ENCODE results near the gene ACMSD.

DNA sequence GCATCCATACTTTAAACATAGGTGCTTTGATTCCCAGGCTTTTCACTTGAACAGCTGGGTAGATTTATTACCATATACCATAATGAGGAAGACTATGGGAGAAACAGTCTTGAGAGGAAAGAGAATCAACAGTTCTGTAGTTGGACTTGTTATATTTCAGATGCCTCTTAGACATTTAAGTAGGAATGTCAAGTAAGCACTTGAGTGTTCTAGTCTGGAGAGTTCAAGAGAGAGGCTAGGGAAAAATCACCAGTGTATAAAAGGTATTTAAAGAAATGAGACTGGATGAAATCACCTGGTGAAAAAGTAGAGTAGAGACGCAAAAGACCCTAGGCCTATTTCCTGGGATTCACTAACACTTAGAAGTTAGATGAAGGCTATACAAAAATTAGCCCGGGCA is 66.8 kb downstream of the ACMSD start:
- no peak for TF ChIP-seq ATF1 (CRISPR knock-in tag; IDR thresholded peaks at IDR 0.05)
- TF ChIP-seq, protein P1, sequence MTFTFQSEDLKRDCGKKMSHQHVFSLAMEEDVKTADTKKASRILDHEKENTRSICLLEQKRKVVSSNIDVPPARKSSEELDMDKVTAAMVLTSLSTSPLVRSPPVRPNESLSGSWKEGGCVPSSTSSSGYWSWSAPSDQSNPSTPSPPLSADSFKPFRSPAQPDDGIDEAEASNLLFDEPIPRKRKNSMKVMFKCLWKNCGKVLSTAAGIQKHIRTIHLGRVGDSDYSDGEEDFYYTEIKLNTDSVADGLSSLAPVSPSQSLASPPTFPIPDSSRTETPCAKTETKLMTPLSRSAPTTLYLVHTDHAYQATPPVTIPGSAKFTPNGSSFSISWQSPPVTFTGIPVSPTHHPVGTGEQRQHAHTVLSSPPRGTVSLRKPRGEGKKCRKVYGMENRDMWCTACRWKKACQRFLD (CRISPR knock-in tag; IDR thresholded peaks at IDR 0.05; ENCODE audit: borderline replicate concordance): no peak
- TF ChIP-seq, protein P2, sequence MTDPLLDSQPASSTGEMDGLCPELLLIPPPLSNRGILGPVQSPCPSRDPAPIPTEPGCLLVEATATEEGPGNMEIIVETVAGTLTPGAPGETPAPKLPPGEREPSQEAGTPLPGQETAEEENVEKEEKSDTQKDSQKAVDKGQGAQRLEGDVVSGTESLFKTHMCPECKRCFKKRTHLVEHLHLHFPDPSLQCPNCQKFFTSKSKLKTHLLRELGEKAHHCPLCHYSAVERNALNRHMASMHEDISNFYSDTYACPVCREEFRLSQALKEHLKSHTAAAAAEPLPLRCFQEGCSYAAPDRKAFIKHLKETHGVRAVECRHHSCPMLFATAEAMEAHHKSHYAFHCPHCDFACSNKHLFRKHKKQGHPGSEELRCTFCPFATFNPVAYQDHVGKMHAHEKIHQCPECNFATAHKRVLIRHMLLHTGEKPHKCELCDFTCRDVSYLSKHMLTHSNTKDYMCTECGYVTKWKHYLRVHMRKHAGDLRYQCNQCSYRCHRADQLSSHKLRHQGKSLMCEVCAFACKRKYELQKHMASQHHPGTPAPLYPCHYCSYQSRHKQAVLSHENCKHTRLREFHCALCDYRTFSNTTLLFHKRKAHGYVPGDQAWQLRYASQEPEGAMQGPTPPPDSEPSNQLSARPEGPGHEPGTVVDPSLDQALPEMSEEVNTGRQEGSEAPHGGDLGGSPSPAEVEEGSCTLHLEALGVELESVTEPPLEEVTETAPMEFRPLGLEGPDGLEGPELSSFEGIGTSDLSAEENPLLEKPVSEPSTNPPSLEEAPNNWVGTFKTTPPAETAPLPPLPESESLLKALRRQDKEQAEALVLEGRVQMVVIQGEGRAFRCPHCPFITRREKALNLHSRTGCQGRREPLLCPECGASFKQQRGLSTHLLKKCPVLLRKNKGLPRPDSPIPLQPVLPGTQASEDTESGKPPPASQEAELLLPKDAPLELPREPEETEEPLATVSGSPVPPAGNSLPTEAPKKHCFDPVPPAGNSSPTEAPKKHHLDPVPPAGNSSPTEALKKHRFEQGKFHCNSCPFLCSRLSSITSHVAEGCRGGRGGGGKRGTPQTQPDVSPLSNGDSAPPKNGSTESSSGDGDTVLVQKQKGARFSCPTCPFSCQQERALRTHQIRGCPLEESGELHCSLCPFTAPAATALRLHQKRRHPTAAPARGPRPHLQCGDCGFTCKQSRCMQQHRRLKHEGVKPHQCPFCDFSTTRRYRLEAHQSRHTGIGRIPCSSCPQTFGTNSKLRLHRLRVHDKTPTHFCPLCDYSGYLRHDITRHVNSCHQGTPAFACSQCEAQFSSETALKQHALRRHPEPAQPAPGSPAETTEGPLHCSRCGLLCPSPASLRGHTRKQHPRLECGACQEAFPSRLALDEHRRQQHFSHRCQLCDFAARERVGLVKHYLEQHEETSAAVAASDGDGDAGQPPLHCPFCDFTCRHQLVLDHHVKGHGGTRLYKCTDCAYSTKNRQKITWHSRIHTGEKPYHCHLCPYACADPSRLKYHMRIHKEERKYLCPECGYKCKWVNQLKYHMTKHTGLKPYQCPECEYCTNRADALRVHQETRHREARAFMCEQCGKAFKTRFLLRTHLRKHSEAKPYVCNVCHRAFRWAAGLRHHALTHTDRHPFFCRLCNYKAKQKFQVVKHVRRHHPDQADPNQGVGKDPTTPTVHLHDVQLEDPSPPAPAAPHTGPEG (CRISPR knock-in tag; IDR thresholded peaks at IDR 0.05): no peak
- TF ChIP-seq CBX2 (IDR thresholded peaks at IDR 0.05; ENCODE audit: low read depth, low read length): no peak
- no peak for TF ChIP-seq CBX2 (CRISPR knock-in tag; IDR thresholded peaks at IDR 0.05; ENCODE audit: low read depth)
- no peak for TF ChIP-seq CBX5 (CRISPR knock-in tag; IDR thresholded peaks at IDR 0.05; ENCODE audit: borderline replicate concordance)
- no peak for TF ChIP-seq NR2F1 (CRISPR knock-in tag; IDR thresholded peaks at IDR 0.05)
- no peak for TF ChIP-seq ZSCAN20 (CRISPR knock-in tag; IDR thresholded peaks at IDR 0.05; ENCODE audit: borderline replicate concordance)
- TF ChIP-seq KDM3A (CRISPR knock-in tag; IDR thresholded peaks at IDR 0.05; ENCODE audit: low read depth): no peak
- no peak for TF ChIP-seq POGZ (CRISPR knock-in tag; IDR thresholded peaks at IDR 0.05)
- TF ChIP-seq ZNF138 (CRISPR knock-in tag; IDR thresholded peaks at IDR 0.05; ENCODE audit: low read depth): no peak
- TF ChIP-seq, protein P3, sequence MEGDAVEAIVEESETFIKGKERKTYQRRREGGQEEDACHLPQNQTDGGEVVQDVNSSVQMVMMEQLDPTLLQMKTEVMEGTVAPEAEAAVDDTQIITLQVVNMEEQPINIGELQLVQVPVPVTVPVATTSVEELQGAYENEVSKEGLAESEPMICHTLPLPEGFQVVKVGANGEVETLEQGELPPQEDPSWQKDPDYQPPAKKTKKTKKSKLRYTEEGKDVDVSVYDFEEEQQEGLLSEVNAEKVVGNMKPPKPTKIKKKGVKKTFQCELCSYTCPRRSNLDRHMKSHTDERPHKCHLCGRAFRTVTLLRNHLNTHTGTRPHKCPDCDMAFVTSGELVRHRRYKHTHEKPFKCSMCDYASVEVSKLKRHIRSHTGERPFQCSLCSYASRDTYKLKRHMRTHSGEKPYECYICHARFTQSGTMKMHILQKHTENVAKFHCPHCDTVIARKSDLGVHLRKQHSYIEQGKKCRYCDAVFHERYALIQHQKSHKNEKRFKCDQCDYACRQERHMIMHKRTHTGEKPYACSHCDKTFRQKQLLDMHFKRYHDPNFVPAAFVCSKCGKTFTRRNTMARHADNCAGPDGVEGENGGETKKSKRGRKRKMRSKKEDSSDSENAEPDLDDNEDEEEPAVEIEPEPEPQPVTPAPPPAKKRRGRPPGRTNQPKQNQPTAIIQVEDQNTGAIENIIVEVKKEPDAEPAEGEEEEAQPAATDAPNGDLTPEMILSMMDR (CRISPR knock-in tag; IDR thresholded peaks at IDR 0.05): no peak
- TF ChIP-seq KAT2B (IDR thresholded peaks at IDR 0.05; ENCODE audit: borderline replicate concordance, low read depth, low read length): no peak
